HG03520 (cell line): ENCODE measurements around the gene YY1AP1.
"Not testable (repeated sequence)": the region's sequence is repeated elsewhere in the genome, so short reads cannot be mapped to it uniquely, and the experiment has no call there.

Experiments
- ATAC-seq: cut with Tn5 transposase; IDR thresholded peaks from one replicate; pipeline ENCODE4 v1.9.1; 2021; ENCODE audit warnings: mild to moderate bottlenecking, moderate library complexity; ENCODE audit not compliant: unreplicated experiment

Gene YY1AP1

DNA sequence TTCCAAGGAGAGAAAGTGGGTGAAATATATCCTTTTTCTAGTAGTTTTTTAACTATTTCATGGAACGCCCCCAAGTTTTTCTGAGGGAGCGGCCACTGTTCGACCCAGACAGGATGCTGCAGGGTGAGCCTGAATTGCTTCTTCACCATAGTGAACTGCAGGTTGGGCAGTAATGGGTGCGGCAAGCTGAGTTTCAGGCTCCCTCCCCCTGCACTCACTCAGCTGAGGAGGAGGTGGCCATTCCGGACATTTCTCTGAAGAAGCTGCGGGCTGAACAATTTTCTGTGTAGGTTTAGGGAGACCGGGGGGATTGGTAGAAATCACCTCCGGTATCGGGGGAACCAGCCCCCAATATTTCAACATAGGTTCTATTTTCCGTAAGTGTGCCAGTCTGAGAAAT lies 8.5 kb upstream of the YY1AP1 start:
- no peak for ATAC-seq

DNA sequence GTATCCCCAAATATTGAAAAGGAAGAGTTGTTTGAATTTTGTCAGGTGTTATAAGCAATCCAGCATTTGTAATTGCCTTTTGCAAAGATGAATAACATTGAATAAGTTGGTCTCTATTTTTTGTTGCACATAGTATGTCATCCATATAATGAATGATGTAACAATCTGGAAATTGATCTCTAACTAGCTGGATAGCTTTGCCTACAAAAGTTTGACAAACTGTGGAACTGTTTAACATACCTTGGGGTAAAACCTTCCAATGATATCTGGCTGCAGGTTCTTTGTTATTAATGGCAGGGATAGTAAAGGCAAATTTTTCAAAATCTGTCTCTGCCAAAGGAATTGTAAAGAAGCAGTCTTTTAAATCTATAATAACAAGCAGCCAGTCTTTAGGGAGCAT lies 8.0 kb upstream of the YY1AP1 start:
- no peak for ATAC-seq

DNA sequence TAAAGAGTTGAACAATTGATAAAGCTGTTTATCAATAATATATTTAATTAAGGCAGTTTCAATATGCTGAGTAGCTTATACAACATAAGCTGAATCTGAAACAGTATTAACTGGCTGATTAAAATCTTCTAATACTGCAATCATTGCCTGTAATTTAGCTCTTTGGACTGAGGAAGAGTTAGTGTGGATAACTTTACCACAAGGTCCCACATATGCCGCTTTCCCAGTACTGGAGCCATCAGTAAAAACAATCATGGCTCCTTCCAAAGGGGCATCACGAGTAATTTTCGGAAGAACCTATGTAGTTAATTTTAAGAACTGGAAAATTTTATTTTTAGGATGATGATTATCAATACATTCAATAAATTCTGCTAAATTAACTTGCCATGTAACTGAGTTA lies 7.0 kb upstream of the YY1AP1 start:
- ATAC-seq, result no peak

DNA sequence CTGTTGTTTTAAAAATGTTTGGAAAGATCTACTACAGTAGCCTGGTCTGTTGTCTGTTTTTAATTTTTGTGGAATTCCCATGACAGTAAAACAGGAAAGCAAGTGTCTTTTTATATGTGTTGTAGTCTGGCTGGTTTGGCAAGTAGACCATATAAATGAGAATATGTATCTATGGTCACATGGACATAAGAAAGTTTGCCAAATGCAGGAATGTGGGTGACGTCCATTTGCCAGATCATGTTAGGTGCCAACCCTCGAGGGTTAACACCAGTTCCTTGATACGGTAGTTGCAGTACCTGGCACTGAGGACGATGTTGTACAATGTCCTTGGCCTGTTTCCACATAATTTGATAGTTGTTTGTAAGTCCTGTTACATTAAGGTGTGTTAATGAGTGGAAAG lies 6.5 kb upstream of the YY1AP1 start:
- ATAC-seq, result no peak

DNA sequence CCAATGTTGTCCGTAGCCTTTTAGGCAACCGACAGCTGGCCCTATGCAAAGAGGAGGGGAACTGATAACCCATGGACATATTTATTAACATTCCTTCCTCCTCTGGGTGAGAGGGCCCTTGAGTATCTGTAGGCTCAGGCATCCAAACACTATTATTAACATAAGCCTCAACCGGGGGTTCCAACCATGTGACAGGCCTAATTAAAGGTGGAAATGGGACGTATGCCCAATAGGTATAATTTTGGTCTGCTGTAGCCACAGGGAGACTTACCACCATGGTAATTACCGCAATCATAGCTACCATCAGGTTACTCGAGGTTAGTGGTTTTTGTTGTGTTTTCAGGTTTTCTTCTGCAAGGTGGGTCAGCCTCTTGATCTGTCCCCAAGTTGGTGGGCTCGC lies 5.6 kb upstream of the YY1AP1 start:
- ATAC-seq, result no peak

DNA sequence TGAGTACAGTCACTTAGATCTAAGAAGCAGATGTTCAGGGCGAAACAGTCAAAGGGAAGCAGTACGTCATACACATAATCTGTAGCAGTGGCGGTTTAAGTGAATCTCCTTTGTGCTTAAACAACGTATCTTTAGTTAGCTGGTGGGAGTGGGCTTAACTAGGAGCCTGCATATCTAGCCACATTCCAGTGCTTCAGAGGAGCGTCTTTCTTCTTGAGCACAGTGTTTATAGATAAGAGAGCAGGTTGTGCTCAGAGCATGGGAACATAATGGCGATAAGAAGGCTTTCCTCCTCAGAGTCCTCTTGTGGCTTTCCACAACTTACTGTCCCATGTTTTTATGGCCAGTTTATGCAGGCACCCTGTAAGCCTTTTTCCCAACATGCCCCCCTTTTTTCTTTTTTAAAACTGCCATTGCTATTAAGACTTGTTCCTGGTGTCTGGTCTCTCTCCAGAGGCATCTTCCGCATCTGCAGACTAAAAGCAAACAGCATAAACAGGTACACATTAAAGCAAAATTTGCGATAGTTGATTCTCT lies 3.5 kb upstream of the YY1AP1 start:
- no peak for ATAC-seq

DNA sequence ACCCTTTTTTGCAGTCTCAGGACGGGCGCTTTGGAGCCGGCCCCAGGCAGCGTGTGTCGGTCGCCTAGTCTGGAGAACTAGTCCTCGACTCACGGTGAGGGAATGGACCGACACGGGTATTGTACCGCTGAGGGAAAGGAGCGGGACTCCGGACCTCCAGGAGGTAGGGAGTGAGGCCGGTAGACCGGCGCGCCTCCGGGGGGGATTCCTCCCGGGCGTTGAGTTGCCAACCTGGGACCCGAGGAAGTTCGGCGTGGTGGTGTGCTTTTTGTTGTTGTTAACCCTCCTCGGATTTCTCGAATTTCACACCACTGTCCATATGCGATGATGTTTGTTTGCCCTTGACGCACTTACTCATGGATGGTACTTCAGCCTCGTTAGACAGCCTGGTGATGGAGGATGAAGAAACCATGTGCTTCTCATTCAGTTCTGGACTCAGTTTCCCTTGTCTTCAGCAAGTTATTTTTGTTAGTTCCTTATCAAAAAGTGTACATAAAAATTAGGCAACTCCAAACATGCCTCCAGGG lies 570 bp upstream of the YY1AP1 start, which contains the start of gene DAP3:
DAP3 (plus strand) TSS at position 11 of the 527 bp plus-strand sequence. CDS start 20,689 bp downstream, outside the sequence.
- ATAC-seq, result not testable (repeated sequence)

DNA sequence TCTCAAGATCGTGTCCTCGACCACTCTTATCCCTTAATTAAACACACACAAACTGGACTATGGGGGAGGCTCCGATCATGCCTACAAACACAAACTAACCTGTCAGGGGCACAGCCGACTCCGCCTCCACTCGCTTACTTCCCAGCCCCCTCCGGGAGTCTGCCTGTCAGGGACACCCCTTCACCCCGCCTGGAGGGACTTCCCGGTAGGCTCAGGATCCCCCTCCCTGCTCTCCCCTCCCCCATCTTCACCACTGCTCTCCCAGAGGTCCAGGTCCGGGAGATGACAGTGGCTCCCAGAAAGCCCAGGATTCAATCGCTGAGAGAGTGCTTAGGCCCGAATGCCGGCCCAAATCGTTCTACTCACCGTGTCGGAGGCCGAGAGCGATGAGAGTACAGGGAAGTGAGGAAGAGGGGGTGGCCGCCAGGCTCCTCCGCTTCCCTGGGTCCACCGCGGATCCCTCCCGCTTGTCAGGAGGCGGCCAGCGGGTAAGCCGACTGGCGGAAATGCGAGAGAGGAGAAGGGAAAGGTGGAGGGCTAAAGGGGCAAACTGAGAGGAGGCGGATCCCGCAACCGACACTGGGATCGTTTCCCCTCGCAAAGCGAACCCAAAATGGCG lies 760 bp downstream of the YY1AP1 start:
- not testable (repeated sequence) for ATAC-seq

DNA sequence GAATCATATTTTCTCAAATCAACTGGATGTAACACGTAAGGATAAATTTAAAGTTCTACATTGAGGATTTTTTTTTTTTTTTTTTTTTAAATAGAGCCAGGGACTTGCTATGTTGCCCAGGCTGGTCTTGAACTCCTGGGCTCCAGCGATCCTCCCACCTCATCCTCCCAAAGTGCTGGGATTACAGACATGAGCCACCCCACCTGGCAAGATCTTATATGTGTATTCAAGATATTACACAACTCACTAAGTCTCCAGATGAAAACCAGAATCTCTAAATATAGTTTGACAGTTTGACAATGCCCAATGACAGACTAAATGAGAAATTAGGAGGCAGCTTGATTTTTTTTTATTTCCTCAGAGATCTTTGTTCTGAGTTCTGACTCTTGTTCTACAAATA lies 6.8 kb downstream of the YY1AP1 start:
- no peak for ATAC-seq

DNA sequence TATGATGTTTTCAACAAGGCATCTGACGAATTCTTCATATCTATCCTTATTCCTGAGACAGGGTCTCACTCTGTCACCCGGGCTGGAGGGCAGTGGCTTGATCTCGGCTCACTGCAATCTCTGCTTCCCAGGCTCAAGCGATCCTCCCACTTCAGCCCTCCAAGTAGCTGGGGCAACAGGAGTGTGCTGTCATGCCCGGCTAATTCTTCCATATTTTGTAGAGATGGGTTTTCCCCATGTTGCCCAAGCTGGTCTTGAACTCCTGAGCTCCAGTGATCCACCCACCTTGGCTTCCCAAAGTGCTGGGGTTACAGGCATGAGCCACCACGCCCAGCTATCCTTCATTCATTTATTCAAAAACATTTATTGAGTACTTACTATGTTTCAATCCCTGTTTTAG lies 8.0 kb downstream of the YY1AP1 start:
- ATAC-seq, result no peak

DNA sequence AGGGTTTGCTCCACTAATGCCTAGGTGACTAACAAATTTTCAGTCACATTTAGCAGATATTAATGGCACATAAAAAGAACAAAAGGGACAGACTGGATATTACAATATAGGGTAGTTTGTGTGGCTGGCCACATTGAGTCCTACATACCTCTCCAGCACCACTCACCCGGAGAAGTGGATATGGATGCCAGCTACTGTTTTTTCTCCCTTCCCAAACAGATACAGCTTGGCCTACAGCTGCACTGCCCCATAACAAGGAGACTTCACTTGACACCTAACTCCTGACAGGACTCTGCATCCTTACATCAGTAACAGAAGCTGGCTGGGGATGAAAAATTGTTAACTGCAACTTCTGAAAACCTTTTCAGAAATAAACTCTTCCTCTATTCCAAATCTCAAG lies 9.6 kb downstream of the YY1AP1 start:
- ATAC-seq, result not testable (repeated sequence)

DNA sequence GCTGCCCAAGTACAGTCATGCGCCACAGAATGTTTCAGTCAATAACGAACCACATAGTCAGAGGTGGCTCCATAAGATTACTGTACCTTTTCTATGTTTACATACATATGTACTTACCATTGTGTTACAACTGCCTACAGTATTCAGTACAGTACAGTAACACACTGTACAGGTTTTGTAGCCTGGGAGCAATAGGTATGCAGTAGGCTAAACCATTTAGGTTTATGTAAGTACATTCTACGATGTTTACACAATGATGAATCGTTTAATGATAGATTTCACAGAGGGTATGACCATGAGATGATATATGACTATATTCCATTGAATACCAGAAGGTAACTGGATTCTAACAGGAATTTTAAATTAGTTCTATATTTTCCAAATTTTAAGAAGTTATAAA lies 10.5 kb downstream of the YY1AP1 start:
- no peak for ATAC-seq

DNA sequence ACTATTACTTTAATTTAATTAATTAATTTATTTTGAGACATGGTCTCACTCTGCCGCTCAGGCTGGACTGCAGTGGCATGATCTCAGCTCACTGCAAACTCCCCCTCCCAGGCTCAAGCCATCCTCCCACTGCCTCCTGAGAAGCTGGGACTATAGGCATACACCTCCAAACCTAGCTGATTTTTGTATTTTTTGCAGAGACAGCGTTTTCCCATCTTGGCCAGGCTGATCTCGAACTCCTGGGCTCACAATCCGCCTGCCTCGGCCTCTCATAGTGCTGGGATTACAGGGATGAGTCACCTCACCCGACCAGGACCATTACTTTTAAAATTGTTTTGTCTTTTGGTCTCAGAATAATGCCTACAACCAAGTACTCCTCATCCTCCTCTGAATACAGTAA lies 15.6 kb downstream of the YY1AP1 start:
- no peak for ATAC-seq

DNA sequence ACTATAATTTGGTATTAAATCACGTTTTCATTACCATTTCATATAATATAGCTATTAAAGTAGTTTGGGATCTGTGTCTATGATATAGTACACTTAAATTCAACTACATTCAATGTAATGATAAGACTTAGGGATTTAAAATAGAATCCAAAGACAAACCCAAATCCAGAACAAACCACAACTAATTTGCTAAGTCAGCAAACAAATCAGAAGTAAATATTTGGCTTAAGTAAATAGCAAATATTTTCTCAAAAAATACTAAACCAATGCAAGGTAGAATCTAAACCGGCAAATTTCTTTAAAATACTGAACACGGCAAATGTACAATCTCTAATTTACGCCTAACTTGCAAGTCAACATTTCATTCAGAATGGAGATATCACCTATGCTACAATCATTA lies 16.8 kb downstream of the YY1AP1 start:
- ATAC-seq, result no peak

DNA sequence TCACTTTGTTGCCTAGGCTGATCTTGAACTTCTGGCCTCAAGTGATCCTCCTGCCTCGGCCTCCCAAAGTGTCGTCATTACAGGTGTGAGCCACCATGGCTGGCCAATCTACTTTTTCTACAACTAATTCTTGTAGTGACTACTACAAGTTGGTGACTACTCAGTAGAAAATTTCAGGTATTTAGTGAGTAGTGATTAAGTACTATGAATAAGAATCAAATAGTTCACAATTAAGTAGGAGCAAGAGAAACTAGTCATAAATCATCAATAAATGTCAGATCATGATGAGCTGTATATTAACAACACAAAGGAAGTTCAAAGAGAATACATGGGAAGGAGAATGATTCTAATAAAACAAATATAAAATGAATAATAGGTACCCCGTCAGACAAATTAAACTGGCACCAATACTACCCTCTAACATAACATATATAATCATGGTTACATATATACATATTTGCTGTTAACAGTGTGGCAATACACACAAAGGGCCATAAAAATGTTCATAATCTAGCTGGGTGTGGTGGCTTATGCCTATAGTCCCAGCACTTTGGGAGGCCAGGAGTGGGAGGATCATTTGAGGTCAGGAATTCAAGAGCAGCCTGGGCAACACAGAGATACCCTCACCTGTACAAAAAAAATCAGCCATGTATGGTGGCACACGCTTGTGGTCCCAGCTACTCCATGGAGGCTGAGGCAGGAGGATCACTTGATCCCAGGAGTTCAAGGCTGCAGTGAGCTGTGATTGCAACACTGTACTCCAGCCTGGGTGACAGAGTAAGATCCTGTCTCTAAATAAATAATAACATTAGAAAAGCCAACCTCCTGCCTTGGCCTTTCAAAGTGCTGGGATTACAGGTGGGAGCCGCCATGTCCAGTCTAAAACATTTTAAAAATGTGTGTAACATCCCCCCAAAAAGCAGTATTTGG lies 19.1 kb downstream of the YY1AP1 start:
- no peak for ATAC-seq

DNA sequence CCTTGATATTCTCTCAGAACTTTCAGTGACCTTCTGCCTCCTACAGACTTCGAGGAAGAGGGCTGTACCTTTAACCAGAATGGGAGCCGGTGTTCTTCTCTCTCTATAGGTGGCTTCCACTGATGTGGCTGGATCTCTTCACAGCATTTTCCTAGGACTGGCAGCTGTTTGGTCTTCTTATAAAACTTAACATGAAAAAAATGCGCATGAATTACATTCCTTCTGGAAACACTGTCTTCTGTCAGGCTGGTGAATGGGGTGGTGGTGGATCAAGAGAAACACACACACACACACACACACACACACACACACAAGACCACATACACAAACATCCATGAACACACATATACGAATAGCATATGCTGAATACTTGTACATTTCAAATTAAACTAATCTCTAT lies 27.3 kb downstream of the YY1AP1 start:
- not testable (repeated sequence) for ATAC-seq

DNA sequence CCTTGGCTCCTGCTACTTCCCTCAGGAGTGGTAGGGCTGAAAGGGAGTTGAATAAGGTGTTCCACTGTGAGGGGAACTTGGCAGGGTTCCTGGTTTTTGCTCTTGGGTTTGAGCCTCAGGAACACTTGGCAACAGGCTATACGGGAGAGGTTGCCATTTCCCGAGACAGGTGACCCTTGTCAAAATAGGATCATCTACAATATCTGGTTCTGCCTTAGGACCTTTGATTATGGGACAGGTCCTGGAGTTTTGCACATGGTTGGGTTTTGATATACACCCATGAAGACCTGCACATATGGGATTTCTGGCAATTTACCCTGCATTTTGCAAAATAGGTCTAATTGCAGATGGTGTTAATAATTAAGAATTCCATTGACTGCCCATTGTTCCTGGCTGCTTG lies 31.1 kb downstream of the YY1AP1 start:
- ATAC-seq, result no peak

DNA sequence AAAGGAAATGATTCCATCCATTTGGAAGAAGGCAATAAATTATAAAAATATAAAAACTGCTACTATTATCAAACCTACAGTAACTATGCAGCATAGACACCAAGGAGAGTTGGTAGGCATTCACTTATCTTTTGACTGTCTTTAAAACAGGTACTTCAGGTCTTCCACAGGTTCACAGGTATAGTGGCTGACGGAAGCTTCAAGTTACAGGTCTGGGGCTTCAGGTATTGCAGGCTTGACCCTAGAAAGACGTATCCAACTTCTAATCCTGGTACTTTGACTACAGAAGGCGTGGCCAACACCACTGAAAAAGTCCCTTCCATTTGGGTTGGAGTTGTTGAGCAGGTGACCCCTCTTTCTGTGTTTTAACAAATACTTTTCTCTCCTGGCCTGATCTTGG lies 35.6 kb downstream of the YY1AP1 start:
- ATAC-seq, result no peak

DNA sequence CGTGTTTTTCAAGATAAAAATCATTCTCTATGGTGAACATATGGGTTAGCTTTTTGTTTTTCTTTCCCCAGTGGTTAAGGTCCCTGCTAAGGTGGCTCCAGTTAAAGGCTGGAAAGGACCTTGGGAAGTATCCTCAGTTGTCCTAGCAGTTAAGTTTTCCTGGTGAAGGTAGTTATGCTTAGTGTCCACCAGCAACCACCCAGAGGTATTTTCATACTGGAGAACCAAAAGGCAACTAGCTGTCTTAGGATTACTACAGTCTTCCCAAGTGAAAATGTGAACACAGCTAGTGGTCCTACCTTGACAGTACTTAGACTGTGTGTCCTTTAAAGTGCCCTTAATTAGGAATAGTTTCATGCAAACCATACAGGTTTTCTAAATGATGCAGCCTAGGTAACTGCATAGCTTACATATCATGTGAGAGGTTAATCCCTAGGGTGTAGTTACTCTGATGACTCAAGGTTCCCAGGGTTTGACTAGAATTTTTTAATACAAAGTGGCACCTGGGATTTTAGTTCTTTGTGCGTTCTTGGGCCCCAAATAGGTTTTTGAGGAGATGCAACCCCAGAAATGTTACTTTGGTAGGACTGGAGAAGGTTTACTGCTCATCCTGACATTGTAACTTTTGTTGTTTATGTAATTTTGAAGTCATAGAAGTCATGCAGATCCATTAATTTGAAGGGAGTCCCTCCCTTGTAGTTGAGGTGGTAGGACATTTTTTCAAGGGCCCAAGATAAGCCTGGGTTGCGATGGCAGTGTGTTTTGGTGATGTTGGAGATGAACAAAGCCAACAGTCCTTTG lies 36.5 kb downstream of the YY1AP1 start:
- ATAC-seq, result no peak

DNA sequence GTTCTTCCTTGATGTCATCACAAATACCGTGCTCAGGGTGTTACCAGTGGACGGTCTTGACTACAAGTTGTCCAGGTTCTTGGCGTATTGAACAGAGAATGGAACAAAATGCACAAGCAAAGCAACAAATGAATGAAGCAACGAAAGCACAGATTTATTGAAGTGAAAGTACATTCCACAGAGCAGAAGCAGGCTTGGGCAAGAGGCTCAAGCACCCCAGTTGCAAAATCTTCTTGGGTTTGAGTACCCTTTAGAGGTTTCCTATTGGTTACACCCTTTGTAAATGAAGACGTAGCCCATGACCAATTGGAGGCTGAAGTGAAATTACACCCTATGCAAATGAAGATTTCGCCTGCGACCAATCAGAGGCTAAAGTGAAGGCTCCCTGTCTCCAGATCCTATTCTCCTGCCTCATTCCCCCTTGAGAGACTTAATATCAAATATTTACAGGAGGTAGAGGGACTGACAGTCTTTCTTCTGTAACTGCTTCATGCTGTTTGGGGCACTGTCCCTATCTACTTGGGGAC lies 38.3 kb downstream of the YY1AP1 start:
- ATAC-seq, result no peak

DNA sequence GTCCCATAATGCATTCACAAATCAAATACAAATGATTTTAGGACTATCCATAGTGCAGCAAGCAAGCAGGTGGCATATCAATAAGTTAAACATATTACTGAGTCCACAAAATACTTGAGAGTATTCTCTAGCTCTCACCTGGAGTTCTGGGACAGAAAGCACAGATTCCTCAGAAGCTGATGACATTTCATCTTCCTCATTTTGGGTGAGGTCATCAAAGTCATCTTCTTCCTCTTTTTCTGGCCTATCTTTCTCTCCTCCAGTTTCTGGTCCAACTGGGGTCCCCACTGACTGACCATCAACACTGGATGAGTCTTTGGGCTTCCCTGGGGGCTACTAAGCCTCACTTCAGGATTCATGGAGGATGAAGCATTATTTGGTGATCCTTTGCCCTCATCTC lies 38.9 kb downstream of the YY1AP1 start:
- ATAC-seq, result no peak
